Psoas muscle (tissue), 8 donors: Measurements from ENCODE around the gene SETD2. TPM values are rescaled to one million over a fixed set of nuclear protein-coding genes. Genes with fewer than 3 reads are reported as not detected.
A peak's percentile ranks its signal among the peaks of the same experiment; 100 is the strongest.

Experiments used
- ATAC-seq, 4 donors: fragments of 200-7000 bp; cut with Tn5 transposase; one replicate each; pipeline ENCODE4 v1.9.1; 2020; ENCODE audit warnings: moderate library complexity in 3 of 4, mild to moderate bottlenecking in 2 of 4
- DNase-seq, 2 donors: peaks; one replicate each; pipeline ENCODE4 v3.0.0-alpha.2; 2020
- H3K27ac ChIP-seq: fragments of 200-600 bp; one replicate; pipeline ENCODE4 v1.8.0; 2022
- H3K27me3 ChIP-seq, 3 donors: fragments of 200-600 bp in 1 of 3; one replicate each; pipeline versions ENCODE4 v1.6.1 to v1.8.0; 2013 to 2022; ENCODE audit warnings: low read length in 2 of 3, mild to moderate bottlenecking in 2 of 3, moderate library complexity in 1 of 3; ENCODE audit not compliant: insufficient read depth in 3 of 3
- H3K36me3 ChIP-seq, 2 donors: fragments of 200-600 bp in 1 of 2; one replicate each; pipeline versions ENCODE4 v1.6.1 to v1.8.0; 2013 to 2022; ENCODE audit warnings: low read depth in 1 of 2, mild to moderate bottlenecking in 1 of 2, moderate library complexity in 1 of 2; ENCODE audit not compliant: insufficient read depth in 1 of 2
- H3K4me1 ChIP-seq: fragments of 200-600 bp; one replicate; pipeline ENCODE4 v1.8.0; 2022
- H3K4me3 ChIP-seq: fragments of 200-600 bp; one replicate; pipeline ENCODE4 v1.8.0; 2022; ENCODE audit warnings: mild to moderate bottlenecking
- H3K9me3 ChIP-seq: fragments of 200-600 bp; one replicate; pipeline ENCODE4 v1.8.0; 2022
- WGBS, 3 donors: extraction: QIAGEN DNeasy Blood & Tissue Kit; methylation state at CpG; one replicate each; pipeline versions ENCODE4 v1.1.6 to v1.1.7; 2013; 5-methylcytosine and 5-hydroxymethylcytosine counted together
- intact Hi-C, 2 donors: fragments of 100-400 bp; cut with DNase I; formaldehyde crosslinking; loops; one replicate each; pipeline versions ENCODE4 v1.11.0 to v1.14.2; 2022
- polyA plus RNA-seq, 3 donors: library from polyadenylated mRNA; stranded (reverse); fragments of 200-250 nt; gene quantifications; one replicate each; pipeline ENCODE4 v1.2.3, GENCODE V29; 2013
- total RNA-seq, 4 donors: library from RNA; stranded (reverse); fragmentation: NEBNext Ultra II Directional in 2 of 4; extraction: Animal tissue kit (Norgen Biotek cat#: 25700) in 2 of 4; gene quantifications; one replicate each; pipeline versions ENCODE4 v1.2.1 to v1.2.4, GENCODE V29; 2021 to 2023
- TF ChIP-seq, protein P1 (sequence below): fragments of 200-600 bp; IDR thresholded peaks from one replicate; pipeline ENCODE4 v1.8.0; 2022; ENCODE audit warnings: antibody characterized with exemption
- donor health status: healthy with polysubstance abuse.
- donor health status: DM: no; HTN: no; CAD: no; lungs with moderate emphysema.
- donor health status: Bipolar disorder and iron deficiency.
- donor health status: healthy.
- donor health status: DM: yes; HTN: yes; CAD: no.
- donor health status: DM: no; HTN: no; CAD: no.
- donor health status: DM: no; HTN: no; CAD: no.
- donor health status: DM: yes; HTN: yes; CAD: no.

Gene SETD2
- total and polyA plus RNA-seq, 7 donors, result 10.1 to 38.1 (median 33.7) TPM

DNA sequence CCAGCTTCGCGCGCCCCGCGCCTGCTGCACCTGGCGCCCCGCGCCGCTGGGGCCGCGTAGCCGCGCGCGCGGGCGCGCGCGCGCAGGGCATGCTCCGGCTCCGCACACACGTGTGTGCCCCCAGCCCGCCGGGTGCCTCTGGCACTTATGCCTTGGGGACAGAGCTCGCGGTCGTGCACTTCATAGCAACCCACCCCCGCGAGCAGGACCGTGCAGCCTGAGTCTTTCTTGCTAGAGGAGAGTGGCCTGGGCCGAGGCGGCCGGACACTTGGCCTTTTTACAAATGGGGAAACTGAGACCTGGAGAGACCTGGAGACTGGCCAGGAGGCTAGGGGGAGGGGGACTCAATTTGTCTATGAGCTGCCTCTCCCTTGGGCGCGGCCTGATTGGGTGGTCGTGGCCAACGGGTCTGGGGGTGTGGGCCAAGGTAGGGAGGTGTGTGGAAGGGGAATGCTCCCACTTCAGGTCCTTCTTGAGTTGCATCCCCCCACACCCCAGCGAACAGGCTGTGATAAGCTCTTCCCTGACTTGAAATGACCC, 183.9 kb downstream of the SETD2 start:
- WGBS, 3 donors, result 3 to 7% (median 4%) methylated on average over 18 to 35 of the region's 40 CpGs
- Histone ChIP-seq H3K36me3 (no peaks in the 10 kb centered on the region), H3K4me3 (peak overlapping the region; percentile 75), H3K27ac (peak overlapping the region; percentile 93), H3K9me3 (no peaks in the 10 kb centered on the region), H3K4me1 (peaks cover 13% of the 10 kb centered on the region), H3K27me3 (no peaks in the 10 kb centered on the region)
- ATAC-seq, result no peak
- TF ChIP-seq, protein P1, sequence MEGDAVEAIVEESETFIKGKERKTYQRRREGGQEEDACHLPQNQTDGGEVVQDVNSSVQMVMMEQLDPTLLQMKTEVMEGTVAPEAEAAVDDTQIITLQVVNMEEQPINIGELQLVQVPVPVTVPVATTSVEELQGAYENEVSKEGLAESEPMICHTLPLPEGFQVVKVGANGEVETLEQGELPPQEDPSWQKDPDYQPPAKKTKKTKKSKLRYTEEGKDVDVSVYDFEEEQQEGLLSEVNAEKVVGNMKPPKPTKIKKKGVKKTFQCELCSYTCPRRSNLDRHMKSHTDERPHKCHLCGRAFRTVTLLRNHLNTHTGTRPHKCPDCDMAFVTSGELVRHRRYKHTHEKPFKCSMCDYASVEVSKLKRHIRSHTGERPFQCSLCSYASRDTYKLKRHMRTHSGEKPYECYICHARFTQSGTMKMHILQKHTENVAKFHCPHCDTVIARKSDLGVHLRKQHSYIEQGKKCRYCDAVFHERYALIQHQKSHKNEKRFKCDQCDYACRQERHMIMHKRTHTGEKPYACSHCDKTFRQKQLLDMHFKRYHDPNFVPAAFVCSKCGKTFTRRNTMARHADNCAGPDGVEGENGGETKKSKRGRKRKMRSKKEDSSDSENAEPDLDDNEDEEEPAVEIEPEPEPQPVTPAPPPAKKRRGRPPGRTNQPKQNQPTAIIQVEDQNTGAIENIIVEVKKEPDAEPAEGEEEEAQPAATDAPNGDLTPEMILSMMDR, result no peak
- peak; percentile 41 to 75 for DNase-seq
- intact Hi-C loops, result loop anchor here in 1 of 2 donors (5.0 kb wide), 1 partner anchor 53 kb away; no protein-coding TSS in a partner anchor

DNA sequence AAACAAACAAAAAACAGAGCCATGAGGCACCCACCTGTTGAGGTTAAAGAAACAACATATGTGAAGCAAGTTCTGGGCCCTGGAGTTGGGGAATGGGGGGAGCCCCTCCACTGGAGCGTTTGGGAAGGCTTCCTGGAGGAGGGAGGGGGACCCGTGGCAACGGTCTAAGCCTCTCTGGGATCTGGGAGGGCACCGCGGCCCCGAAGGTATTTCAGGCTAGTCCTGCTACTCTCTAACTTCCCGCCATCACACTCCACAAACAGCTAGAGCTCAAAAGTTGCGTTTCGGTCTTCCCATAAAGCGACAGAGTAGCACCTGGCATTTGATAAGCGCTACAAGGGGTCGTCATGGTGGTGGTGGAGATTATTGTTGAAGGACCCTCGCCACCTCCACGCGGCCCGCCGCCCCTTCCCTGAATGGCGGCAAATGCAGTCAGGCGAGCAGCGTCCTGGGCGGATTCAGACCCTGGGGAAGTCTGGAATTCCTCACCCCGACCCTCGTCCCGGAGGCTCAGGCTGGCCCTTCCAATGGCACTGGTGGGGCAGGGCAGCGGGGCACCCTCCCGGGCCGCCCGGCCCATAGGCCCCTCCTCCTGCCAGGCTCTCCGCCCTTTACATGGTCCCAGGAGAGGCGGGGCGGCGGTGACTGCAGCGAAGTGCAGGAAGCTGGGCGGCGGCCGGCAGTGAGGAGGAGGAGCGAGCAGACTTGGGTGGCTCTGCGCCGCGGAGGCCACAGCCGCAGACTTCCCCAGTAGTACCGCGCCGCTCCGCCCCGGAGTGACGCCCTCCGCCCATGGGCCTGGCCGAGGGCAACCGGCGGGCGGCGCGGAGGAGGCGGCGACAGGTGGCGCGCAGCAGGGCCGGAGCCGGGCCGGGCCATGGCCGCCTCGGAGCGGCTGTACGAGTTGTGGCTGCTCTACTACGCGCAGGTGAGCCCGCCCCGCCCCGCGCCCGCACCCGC, 184.6 kb downstream of the SETD2 start, which contains the start of gene NBEAL2:
Gene NBEAL2, plus strand, starts transcription at position 682 of the 960 bp plus-strand sequence. Its CDS starts 196 bp downstream, at position 878.
- H3K27ac ChIP-seq, result peak within 1 kb of the TSS; percentile 93
- ATAC-seq (peak; percentile 79 to 82 (median 80)), DNase-seq (peak; percentile 98 to 99)
- peak within 1 kb of the TSS; percentile 75 for H3K4me3 ChIP-seq
- H3K4me1 ChIP-seq, result peaks cover 20% of the 10 kb centered on the region
- H3K9me3 ChIP-seq, result no peaks in the 10 kb centered on the region
- TF ChIP-seq, protein P1, result no peak
- intact Hi-C loops, result loop anchor here in 1 of 2 donors (5.0 kb wide), 1 partner anchor 52 kb away; no protein-coding TSS in a partner anchor
- H3K27me3 ChIP-seq, result no peaks in the 10 kb centered on the region
- H3K36me3 ChIP-seq, result no peaks in the 10 kb centered on the region
- WGBS, 3 donors, result 1 to 2% (median 1%) methylated on average over 43 to 73 of the region's 73 CpGs

DNA sequence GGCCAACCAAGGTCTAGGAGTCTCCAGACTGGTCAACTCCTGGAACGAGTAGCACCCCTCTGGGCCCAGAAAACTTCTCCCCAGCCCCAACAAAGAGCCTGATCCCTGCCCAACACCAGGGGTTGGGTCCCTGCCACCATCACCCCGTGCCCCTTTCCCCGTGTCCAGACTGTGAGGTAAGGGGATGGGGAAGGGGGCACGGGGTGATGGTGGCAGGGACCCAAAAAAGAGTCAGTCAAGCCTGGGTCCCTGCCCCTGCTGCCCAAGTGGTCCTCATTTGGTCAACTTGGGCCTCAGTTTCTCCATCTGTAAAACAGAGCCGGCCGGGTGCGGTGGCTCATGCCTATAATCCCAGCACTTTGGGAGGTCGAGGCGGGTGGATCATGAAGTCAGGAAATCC, 185.5 kb downstream of the SETD2 start:
- no peak for ATAC-seq
- Histone ChIP-seq H3K27me3 (no peaks in the 10 kb centered on the region), H3K27ac (peak overlapping the region; percentile 93), H3K4me3 (peak overlapping the region; percentile 75), H3K9me3 (no peaks in the 10 kb centered on the region), H3K4me1 (peaks cover 27% of the 10 kb centered on the region), H3K36me3 (no peaks in the 10 kb centered on the region)
- WGBS, 3 donors, result 73 to 91% (median 78%) methylated on average over 8 to 9 of the region's 9 CpGs
- intact Hi-C loops, result loop anchor here in 1 of 2 donors (5.0 kb wide), 1 partner anchor 51 kb away; no protein-coding TSS in a partner anchor
- TF ChIP-seq, protein P1, result no peak
- DNase-seq, result peak in 1 of 2 donors; percentile 44

DNA sequence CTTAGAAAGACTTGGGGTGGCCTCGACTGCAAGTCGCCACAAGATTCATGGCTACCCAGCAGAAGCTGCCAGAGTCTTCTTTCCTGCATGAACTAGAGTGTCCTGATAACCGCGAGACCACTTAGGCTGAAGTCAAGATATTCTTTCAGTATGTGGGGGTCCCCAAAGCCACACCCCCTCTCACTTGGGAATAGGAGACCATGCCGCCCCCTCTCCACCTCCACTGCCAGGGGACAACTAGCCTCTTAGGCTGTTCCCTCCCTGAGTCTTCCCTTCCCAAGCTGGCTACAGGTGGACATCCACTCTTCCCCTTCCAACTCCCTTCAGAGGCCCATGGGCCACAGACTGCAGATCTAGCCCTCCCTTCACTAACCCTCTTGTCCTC, 186.1 kb downstream of the SETD2 start:
- H3K4me1 ChIP-seq, result peaks cover 27% of the 10 kb centered on the region
- peak overlapping the region; percentile 93 for H3K27ac ChIP-seq
- TF ChIP-seq, protein P1, result no peak
- H3K36me3 ChIP-seq, result no peaks in the 10 kb centered on the region
- H3K4me3 ChIP-seq, result no peak overlapping the region
- no peaks in the 10 kb centered on the region for H3K27me3 ChIP-seq
- DNase-seq, result peak in 1 of 2 donors; percentile 41
- WGBS, 3 donors, result 93 to 96% (median 96%) methylated on average over 5 of the region's 5 CpGs
- ATAC-seq, result no peak
- no peaks in the 10 kb centered on the region for H3K9me3 ChIP-seq
- intact Hi-C loops, result loop anchor here in 1 of 2 donors (5.0 kb wide), 1 partner anchor 51 kb away; no protein-coding TSS in a partner anchor
